Panc1 (cell line): ENCODE data around the gene IL20RB. TPM values are rescaled to one million over a fixed set of nuclear protein-coding genes. Genes with fewer than 3 reads are reported as not detected.

Experiments
- ATAC-seq: fragments of 200-7000 bp; cut with Tn5 transposase; 2 replicates; pipeline ENCODE4 v1.9.1; 2020; ENCODE audit warnings: mild to moderate bottlenecking, moderate library complexity
- Bru-seq: library from RNA; stranded (reverse); fragments of 400-500 nt; gene quantifications from one replicate; lab custom pipeline; 2021; lab: Mats Ljungman, UMichigan
- BruChase-seq, 2 experiments: library from RNA; stranded (reverse); fragments of 400-500 nt; gene quantifications; one replicate each; lab custom pipeline; 2021; lab: Mats Ljungman, UMichigan
- BruUV-seq: library from RNA; stranded (reverse); fragments of 400-500 nt; replicated peaks from 2 replicates; lab custom pipeline; 2021; lab: Mats Ljungman, UMichigan
- CTCF ChIA-PET: fragments of 300-600 bp; sonication (Branson Sonifier 250); formaldehyde crosslinking; loops from one replicate; lab custom pipeline; 2022; ENCODE audit warnings: antibody characterized with exemption; lab: Charles Lee
- POLR2A ChIA-PET: fragments of 300-600 bp; sonication (Branson Sonifier 250); formaldehyde crosslinking; loops from one replicate; lab custom pipeline; 2022; ENCODE audit warnings: antibody characterized with exemption; lab: Charles Lee
- DNase-seq: peaks from one replicate; pipeline ENCODE4 v3.0.0-alpha.2; 2010; ENCODE audit warnings: low read depth, low spot score
- H3K27ac ChIP-seq: 2 replicates; pipeline ENCODE4 v1.5.1; 2011; ENCODE audit warnings: mild to moderate bottlenecking, low read length, inconsistent platforms
- H3K27me3 ChIP-seq: fragments of 200-500 bp; sonication (Bioruptor generic); 2 replicates; pipeline ENCODE4 v1.6.0; 2014; ENCODE audit warnings: low read length, inconsistent platforms; ENCODE audit not compliant: control insufficient read depth, insufficient read depth
- H3K36me3 ChIP-seq: fragments of 200-500 bp; sonication (Bioruptor generic); 2 replicates; pipeline ENCODE4 v1.5.1; 2014; ENCODE audit warnings: inconsistent platforms, mild to moderate bottlenecking, low read length, moderate library complexity; ENCODE audit not compliant: control insufficient read depth, insufficient read depth
- H3K4me1 ChIP-seq: 2 replicates; pipeline ENCODE4 v1.5.1; 2011; ENCODE audit warnings: inconsistent platforms, mild to moderate bottlenecking, low read length, moderate library complexity; ENCODE audit not compliant: control insufficient read depth, insufficient read depth
- H3K4me3 ChIP-seq, 2 experiments: 2 replicates each; pipeline ENCODE4 v1.5.1; 2011 to 2012; ENCODE audit warnings: low read depth in 2 of 2, low read length in 2 of 2, mild to moderate bottlenecking in 2 of 2, inconsistent platforms in 1 of 2, moderate library complexity in 1 of 2
- H3K9me3 ChIP-seq: fragments of 200-500 bp; sonication (Bioruptor generic); 2 replicates; pipeline ENCODE4 v1.5.1; 2014; ENCODE audit warnings: low read depth, mild to moderate bottlenecking, inconsistent platforms, low read length, moderate library complexity; ENCODE audit not compliant: control insufficient read depth, insufficient read depth
- POLR2AphosphoS5 ChIP-seq: IDR thresholded peaks from 2 replicates; pipeline ENCODE4 v1.6.1; 2012; ENCODE audit warnings: mild to moderate bottlenecking, low read depth, low read length, moderate library complexity
- SIN3A ChIP-seq: IDR thresholded peaks from 2 replicates; pipeline ENCODE4 v1.6.1; 2012; ENCODE audit warnings: low read depth, mild to moderate bottlenecking, low read length, moderate library complexity, borderline replicate concordance; ENCODE audit not compliant: insufficient read depth
- TCF7L2 ChIP-seq: IDR thresholded peaks from 2 replicates; pipeline ENCODE4 v1.6.1; 2011; ENCODE audit warnings: mild to moderate bottlenecking, low read depth, low read length, inconsistent platforms
- in situ Hi-C: cut with HindIII; loops from 2 replicates; pipeline ENCODE4 v1.10.0; 2016; ENCODE audit warnings: low sequenced_read_pairs, low pct_unique_long_range_greater_than_20kb
- intact Hi-C: fragments of 100-400 bp; cut with micrococcal nuclease; formaldehyde crosslinking; loops from one replicate; pipeline ENCODE4 v1.10.0; 2022; ENCODE audit not compliant: unreplicated experiment
- long read RNA-seq: library from polyadenylated mRNA; unstranded; transcript quantifications from one replicate; pipeline ENCODE4 v2.0.0, GENCODE V29; 2021; ENCODE audit not compliant: unreplicated experiment
- polyA plus RNA-seq: library from polyadenylated mRNA; unstranded; fragments of >200 nt; gene quantifications from one replicate; pipeline ENCODE4 v1.2.1, GENCODE V29; 2012; ENCODE audit warnings: missing spikeins; ENCODE audit not compliant: insufficient read length
- total RNA-seq: library from RNA; stranded (reverse); gene quantifications from one replicate; pipeline ENCODE4 v1.2.1, GENCODE V29; 2021; ENCODE audit not compliant: unreplicated experiment
- TF ChIP-seq, protein P1 (sequence below): fragments of 450-650 bp; IDR thresholded peaks from 2 replicates; pipeline ENCODE4 v1.5.1; 2017; ENCODE audit warnings: mild to moderate bottlenecking
- TF ChIP-seq, protein P2 (sequence below), 2 experiments: IDR thresholded peaks; 2 replicates each; pipeline ENCODE4 v1.6.1; 2011 to 2012; ENCODE audit warnings: low read depth in 2 of 2, control low read depth in 1 of 2, low read length in 1 of 2, mild to moderate bottlenecking in 1 of 2, moderate library complexity in 1 of 2; ENCODE audit not compliant: insufficient read depth in 1 of 2

Gene IL20RB, protein sequence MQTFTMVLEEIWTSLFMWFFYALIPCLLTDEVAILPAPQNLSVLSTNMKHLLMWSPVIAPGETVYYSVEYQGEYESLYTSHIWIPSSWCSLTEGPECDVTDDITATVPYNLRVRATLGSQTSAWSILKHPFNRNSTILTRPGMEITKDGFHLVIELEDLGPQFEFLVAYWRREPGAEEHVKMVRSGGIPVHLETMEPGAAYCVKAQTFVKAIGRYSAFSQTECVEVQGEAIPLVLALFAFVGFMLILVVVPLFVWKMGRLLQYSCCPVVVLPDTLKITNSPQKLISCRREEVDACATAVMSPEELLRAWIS
- total RNA-seq (1.7 TPM), Bru-seq, nascent RNA (percentile 73 among the genes with signal in this experiment), BruChase-seq, experiment 1, labeled RNA remaining after a 2-hour chase (percentile 71 among the genes with signal in this experiment), BruChase-seq, experiment 2, labeled RNA remaining after a 6-hour chase (percentile 64 among the genes with signal in this experiment)
- 0.47 TPM for polyA plus RNA-seq
- long read RNA-seq, partial matches to known transcripts, result 0 of 3 reads
- long read RNA-seq, other reads (novel, unspliced or antisense), result 3 of 3 reads

DNA sequence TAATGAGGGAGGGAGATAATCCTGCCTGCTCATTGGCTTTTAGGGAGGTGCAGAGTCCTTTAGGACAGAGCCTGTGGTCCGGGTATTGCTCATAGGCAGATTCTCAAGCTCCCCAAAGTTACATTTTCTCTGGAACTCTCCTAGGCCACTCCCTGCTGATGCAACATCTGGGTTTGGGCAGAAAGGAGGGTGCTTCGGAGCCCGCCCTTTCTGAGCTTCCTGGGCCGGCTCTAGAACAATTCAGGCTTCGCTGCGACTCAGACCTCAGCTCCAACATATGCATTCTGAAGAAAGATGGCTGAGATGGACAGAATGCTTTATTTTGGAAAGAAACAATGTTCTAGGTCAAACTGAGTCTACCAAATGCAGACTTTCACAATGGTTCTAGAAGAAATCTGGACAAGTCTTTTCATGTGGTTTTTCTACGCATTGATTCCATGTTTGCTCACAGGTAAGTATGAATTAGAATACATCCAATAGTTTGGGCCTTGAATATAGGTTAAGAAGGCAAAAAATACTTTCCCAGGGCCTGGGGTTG is at the start of gene IL20RB:
TSS of gene IL20RB (plus strand) at position 233 of the 538 bp plus-strand sequence. CDS start at position 364, 131 bp downstream.
- in situ Hi-C loops (no loop called here), intact Hi-C loops (no loop called here)
- Histone ChIP-seq H3K27me3 (no peaks in the 10 kb centered on the region), H3K9me3 (no peaks in the 10 kb centered on the region), H3K4me1 (peaks cover 13% of the 10 kb centered on the region), H3K4me3 (no peak within 1 kb of the TSS), H3K27ac (peak within 1 kb of the TSS; percentile 44; the same call in 1 of the 2 replicates), H3K36me3 (no peaks in the 10 kb centered on the region)
- no TSS peak for BruUV-seq
- no peak for DNase-seq
- ATAC-seq, result no peak
- TF ChIP-seq, protein P1, sequence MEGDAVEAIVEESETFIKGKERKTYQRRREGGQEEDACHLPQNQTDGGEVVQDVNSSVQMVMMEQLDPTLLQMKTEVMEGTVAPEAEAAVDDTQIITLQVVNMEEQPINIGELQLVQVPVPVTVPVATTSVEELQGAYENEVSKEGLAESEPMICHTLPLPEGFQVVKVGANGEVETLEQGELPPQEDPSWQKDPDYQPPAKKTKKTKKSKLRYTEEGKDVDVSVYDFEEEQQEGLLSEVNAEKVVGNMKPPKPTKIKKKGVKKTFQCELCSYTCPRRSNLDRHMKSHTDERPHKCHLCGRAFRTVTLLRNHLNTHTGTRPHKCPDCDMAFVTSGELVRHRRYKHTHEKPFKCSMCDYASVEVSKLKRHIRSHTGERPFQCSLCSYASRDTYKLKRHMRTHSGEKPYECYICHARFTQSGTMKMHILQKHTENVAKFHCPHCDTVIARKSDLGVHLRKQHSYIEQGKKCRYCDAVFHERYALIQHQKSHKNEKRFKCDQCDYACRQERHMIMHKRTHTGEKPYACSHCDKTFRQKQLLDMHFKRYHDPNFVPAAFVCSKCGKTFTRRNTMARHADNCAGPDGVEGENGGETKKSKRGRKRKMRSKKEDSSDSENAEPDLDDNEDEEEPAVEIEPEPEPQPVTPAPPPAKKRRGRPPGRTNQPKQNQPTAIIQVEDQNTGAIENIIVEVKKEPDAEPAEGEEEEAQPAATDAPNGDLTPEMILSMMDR, result no peak
- no peak for TF ChIP-seq POLR2AphosphoS5
- TF ChIP-seq TCF7L2, result no peak
- TF ChIP-seq, protein P2, sequence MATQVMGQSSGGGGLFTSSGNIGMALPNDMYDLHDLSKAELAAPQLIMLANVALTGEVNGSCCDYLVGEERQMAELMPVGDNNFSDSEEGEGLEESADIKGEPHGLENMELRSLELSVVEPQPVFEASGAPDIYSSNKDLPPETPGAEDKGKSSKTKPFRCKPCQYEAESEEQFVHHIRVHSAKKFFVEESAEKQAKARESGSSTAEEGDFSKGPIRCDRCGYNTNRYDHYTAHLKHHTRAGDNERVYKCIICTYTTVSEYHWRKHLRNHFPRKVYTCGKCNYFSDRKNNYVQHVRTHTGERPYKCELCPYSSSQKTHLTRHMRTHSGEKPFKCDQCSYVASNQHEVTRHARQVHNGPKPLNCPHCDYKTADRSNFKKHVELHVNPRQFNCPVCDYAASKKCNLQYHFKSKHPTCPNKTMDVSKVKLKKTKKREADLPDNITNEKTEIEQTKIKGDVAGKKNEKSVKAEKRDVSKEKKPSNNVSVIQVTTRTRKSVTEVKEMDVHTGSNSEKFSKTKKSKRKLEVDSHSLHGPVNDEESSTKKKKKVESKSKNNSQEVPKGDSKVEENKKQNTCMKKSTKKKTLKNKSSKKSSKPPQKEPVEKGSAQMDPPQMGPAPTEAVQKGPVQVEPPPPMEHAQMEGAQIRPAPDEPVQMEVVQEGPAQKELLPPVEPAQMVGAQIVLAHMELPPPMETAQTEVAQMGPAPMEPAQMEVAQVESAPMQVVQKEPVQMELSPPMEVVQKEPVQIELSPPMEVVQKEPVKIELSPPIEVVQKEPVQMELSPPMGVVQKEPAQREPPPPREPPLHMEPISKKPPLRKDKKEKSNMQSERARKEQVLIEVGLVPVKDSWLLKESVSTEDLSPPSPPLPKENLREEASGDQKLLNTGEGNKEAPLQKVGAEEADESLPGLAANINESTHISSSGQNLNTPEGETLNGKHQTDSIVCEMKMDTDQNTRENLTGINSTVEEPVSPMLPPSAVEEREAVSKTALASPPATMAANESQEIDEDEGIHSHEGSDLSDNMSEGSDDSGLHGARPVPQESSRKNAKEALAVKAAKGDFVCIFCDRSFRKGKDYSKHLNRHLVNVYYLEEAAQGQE (IDR thresholded peaks at IDR 0.05; ENCODE audit: insufficient read depth in 1 of 2, low read depth in 2 of 2, low read length in 1 of 2), result no peak
- ChIA-PET POLR2A (no interaction called here), CTCF (no interaction called here)

DNA sequence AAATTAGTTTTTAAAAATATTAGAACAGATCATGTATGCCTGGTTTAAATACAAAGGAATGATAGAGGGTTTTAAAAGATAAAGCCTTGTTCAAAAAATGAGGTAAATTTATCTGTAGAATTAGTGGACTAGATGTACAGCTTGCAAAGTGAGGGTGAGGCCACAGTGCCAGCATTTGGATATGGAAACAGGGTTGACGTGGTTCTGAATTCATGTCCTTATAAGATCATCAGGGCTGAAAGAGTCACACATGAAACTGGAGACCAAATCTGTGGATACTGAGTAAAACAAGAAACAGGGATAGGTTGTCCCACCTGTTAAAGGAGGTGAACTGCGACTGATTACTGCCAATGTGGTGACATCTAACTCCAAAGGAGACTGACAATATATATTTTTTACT is 49.5 kb upstream of the IL20RB start:
- CTCF ChIA-PET, result no interaction called here
- H3K36me3 ChIP-seq, result no peaks in the 10 kb centered on the region
- no peaks in the 10 kb centered on the region for H3K4me1 ChIP-seq
- ATAC-seq, result no peak
- TF ChIP-seq TCF7L2 (no peak), SIN3A (no peak)
- TF ChIP-seq, protein P1, result no peak
- no peak for DNase-seq
- H3K9me3 ChIP-seq, result peaks cover 9% of the 10 kb centered on the region; the same call in 1 of the 2 replicates
- intact Hi-C loops, result no loop called here
- in situ Hi-C loops, result no loop called here
- no peak overlapping the region for H3K4me3 ChIP-seq
- BruUV-seq, result no TSS peak
- no peaks in the 10 kb centered on the region for H3K27me3 ChIP-seq
- no peak overlapping the region for H3K27ac ChIP-seq
- POLR2A ChIA-PET, result no interaction called here
